K562 (cell line): Measurements from ENCODE around the gene AMFR. TPM values are rescaled to one million over a fixed set of nuclear protein-coding genes. Genes with fewer than 3 reads are reported as not detected.

Source experiments
- ATF7 ChIP-seq: fragments of 450-650 bp; IDR thresholded peaks from 2 replicates; pipeline ENCODE4 v1.7.1; 2014; ENCODE audit warnings: mild to moderate bottlenecking, moderate library complexity
- JUN ChIP-seq, 2 experiments: sonication (generic) in 1 of 2; formaldehyde crosslinking in 1 of 2; IDR thresholded peaks; 2 replicates each; pipeline versions ENCODE4 v1.6.1 to v1.8.0; 2012 to 2022; ENCODE audit warnings: borderline replicate concordance in 2 of 2, mild to moderate bottlenecking in 2 of 2, improper control_type of control experiment in 1 of 2, low read depth in 1 of 2, low read length in 1 of 2, missing genetic modification reagents in 1 of 2
- KDM1A ChIP-seq, 2 experiments: fragments of 450-650 bp; IDR thresholded peaks; 2 replicates each; pipeline ENCODE4 v1.6.1; 2016; ENCODE audit warnings: mild to moderate bottlenecking in 2 of 2
- MCM2 ChIP-seq: fragments of 450-650 bp; IDR thresholded peaks from 2 replicates; pipeline ENCODE4 v1.6.1; 2017; ENCODE audit warnings: low read depth, mild to moderate bottlenecking
- MEIS2 ChIP-seq: fragments of 450-650 bp; IDR thresholded peaks from 2 replicates; pipeline ENCODE4 v1.6.1; 2014; ENCODE audit warnings: mild to moderate bottlenecking; ENCODE audit not compliant: partially characterized antibody
- NFIC ChIP-seq: fragments of 450-650 bp; IDR thresholded peaks from 2 replicates; pipeline ENCODE4 v1.6.1; 2017; ENCODE audit warnings: mild to moderate bottlenecking, inconsistent platforms
- POLR3G ChIP-seq: IDR thresholded peaks from 2 replicates; pipeline ENCODE4 v1.6.1; 2011; ENCODE audit not compliant: insufficient read length, insufficient replicate concordance; ENCODE audit errors: extremely low read depth
- PRDM10 ChIP-seq: fragments of 450-650 bp; IDR thresholded peaks from 2 replicates; pipeline ENCODE4 v1.6.1; 2018; ENCODE audit not compliant: partially characterized antibody
- TFAP4 ChIP-seq: sonication (generic); formaldehyde crosslinking; IDR thresholded peaks from 2 replicates; pipeline ENCODE4 v1.8.0; 2022; ENCODE audit warnings: missing genetic modification reagents, mild to moderate bottlenecking, moderate library complexity, borderline replicate concordance
- TRIM28 ChIP-seq: fragments of 450-650 bp; IDR thresholded peaks from 2 replicates; pipeline ENCODE4 v1.6.1; 2017
- ZKSCAN1 ChIP-seq: fragments of 150-350 bp; IDR thresholded peaks from 2 replicates; pipeline ENCODE4 v1.6.1; 2016; ENCODE audit warnings: low read depth, low read length
- ZNF512 ChIP-seq: IDR thresholded peaks from 2 replicates; pipeline ENCODE4 v1.6.1; 2016; ENCODE audit warnings: missing genetic modification characterization, missing compliant biosample characterization
- polyA plus RNA-seq, 8 experiments: library from polyadenylated mRNA; depleted of rRNA in 4 of 8; stranded (reverse) in 5 of 8; unstranded in 3 of 8; fragments of >200 nt; fragmentation: Nextera tagmentation in 2 of 8; fragmentation: Illumina TruSeq in 1 of 8; extraction: Ambion mirVana in 2 of 8; extraction: Trizol in 1 of 8; gene quantifications; 2 replicates each; pipeline versions ENCODE4 v1.2.1 to v1.2.3, GENCODE V29; 2011 to 2014; ENCODE audit warnings: inconsistent platforms in 1 of 8, missing spikeins in 1 of 8
- total RNA-seq, 7 experiments: library from RNA; depleted of rRNA in 6 of 7; stranded (reverse); fragments of >200 nt in 6 of 7; fragmentation: Illumina TruSeq in 2 of 7; extraction: Trizol in 2 of 7; gene quantifications; 2 replicates each; pipeline versions ENCODE4 v1.2.1 to v1.2.3, GENCODE V29; 2011 to 2021; ENCODE audit warnings: low replicate concordance in 1 of 7
- TF ChIP-seq, protein P1 (sequence below), 2 experiments: IDR thresholded peaks in 1 of 2; conservative IDR thresholded peaks in 1 of 2; 2 replicates each; pipeline ENCODE4 v1.6.1; 2016; ENCODE audit warnings: low read depth in 2 of 2, mild to moderate bottlenecking in 1 of 2, missing compliant biosample characterization in 1 of 2, missing genetic modification characterization in 1 of 2, moderate library complexity in 1 of 2
- TF ChIP-seq, protein P2 (sequence below): conservative IDR thresholded peaks from 2 replicates; pipeline ENCODE4 v1.6.1; 2011; ENCODE audit warnings: low read depth, mild to moderate bottlenecking, low read length; ENCODE audit not compliant: control insufficient read depth

AMFR gene
- total and polyA plus RNA-seq, 9 of the 15 experiments (the other 6 are each of a cell fraction or from before 2014, with no cell fraction given): 15.6 to 113 (median 58.4) TPM

- TF ChIP-seq PRDM10 (peak; percentile 95), JUN (IDR thresholded peaks at IDR 0.05; ENCODE audit: borderline replicate concordance, low read depth, low read length) (no peak), JUN (CRISPR knock-in tag; IDR thresholded peaks at IDR 0.05; ENCODE audit: borderline replicate concordance) (no peak), TFAP4 (CRISPR knock-in tag) (no peak), MCM2 (no peak), MEIS2 (peak; percentile 69), TRIM28 (no peak), NFIC (peak; percentile 80), ZNF512 (tag) (no peak), KDM1A (IDR thresholded peaks at IDR 0.05) (no peak), POLR3G (no peak), ZKSCAN1 (no peak), ATF7 (peak; percentile 48; the same call in 1 of the 2 replicates)
- TF ChIP-seq, protein P1, sequence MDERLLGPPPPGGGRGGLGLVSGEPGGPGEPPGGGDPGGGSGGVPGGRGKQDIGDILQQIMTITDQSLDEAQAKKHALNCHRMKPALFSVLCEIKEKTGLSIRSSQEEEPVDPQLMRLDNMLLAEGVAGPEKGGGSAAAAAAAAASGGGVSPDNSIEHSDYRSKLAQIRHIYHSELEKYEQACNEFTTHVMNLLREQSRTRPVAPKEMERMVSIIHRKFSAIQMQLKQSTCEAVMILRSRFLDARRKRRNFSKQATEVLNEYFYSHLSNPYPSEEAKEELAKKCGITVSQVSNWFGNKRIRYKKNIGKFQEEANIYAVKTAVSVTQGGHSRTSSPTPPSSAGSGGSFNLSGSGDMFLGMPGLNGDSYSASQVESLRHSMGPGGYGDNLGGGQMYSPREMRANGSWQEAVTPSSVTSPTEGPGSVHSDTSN (CRISPR knock-in tag; IDR thresholded peaks at IDR 0.05; ENCODE audit: low read depth): no peak
- TF ChIP-seq, protein P1 (tag; conservative IDR thresholded peaks at IDR 0.05; ENCODE audit: low read depth): peak; percentile 56
- TF ChIP-seq, protein P2, sequence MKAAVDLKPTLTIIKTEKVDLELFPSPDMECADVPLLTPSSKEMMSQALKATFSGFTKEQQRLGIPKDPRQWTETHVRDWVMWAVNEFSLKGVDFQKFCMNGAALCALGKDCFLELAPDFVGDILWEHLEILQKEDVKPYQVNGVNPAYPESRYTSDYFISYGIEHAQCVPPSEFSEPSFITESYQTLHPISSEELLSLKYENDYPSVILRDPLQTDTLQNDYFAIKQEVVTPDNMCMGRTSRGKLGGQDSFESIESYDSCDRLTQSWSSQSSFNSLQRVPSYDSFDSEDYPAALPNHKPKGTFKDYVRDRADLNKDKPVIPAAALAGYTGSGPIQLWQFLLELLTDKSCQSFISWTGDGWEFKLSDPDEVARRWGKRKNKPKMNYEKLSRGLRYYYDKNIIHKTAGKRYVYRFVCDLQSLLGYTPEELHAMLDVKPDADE: no peak
These were observed 80.6 kb downstream of the AMFR start (continued) for GRCh38 chr16:56344518-56345405.
